ENCODE measurements around the gene HOXA9.

The HOXA9 gene

GRCh38 chr7:27176524-27176845, 11.1 kb upstream of the HOXA9 start:
- Histone ChIP-seq H3K27me3 (ENCODE audit: control insufficient read depth in 5 of 5, insufficient read depth in 4 of 5, low read length in 5 of 5) (peaks cover 0 to 29% (median 9%) of the 10 kb centered on the region in 5 donors), H3K9me3 (ENCODE audit: control insufficient read depth in 5 of 5, low read length in 5 of 5) (no peaks in the 10 kb centered on the region), H3K4me1 (ENCODE audit: control insufficient read depth in 5 of 5, insufficient read depth in 5 of 5, low read length in 5 of 5) (peaks cover 2 to 87% (median 82%) of the 10 kb centered on the region in 5 donors), H3K36me3 (ENCODE audit: control insufficient read depth in 5 of 5, insufficient read depth in 5 of 5, low read length in 5 of 5) (no peaks in the 10 kb centered on the region), H3K27ac (ENCODE audit: low read depth, low read length) (peak overlapping the region; percentile 98), H3K9ac (ENCODE audit: low read length in 5 of 5) (no peak overlapping the region), H3K4me3 (ENCODE audit: low read depth in 1 of 5, low read length in 5 of 5) (peak overlapping the region in 1 of 5 donors; percentile 13)

GRCh38 chr7:27175626-27176523, 10.5 kb upstream of the HOXA9 start:
- H3K9ac ChIP-seq (ENCODE audit: low read length in 5 of 5): peak overlapping the region in 1 of 5 donors; percentile 46
- peak overlapping the region in 3 of 5 donors; percentile 13 to 24 (median 13) for H3K4me3 ChIP-seq (ENCODE audit: low read depth in 1 of 5, low read length in 5 of 5)
- peaks cover 0 to 31% (median 9%) of the 10 kb centered on the region in 5 donors for H3K27me3 ChIP-seq (ENCODE audit: control insufficient read depth in 5 of 5, insufficient read depth in 4 of 5, low read length in 5 of 5)
- H3K27ac ChIP-seq (ENCODE audit: low read depth, low read length): peak overlapping the region; percentile 98
- no peaks in the 10 kb centered on the region for H3K9me3 ChIP-seq (ENCODE audit: control insufficient read depth in 5 of 5, low read length in 5 of 5)
- H3K36me3 ChIP-seq (ENCODE audit: control insufficient read depth in 5 of 5, insufficient read depth in 5 of 5, low read length in 5 of 5): no peaks in the 10 kb centered on the region
- peaks cover 2 to 88% (median 83%) of the 10 kb centered on the region in 5 donors for H3K4me1 ChIP-seq (ENCODE audit: control insufficient read depth in 5 of 5, insufficient read depth in 5 of 5, low read length in 5 of 5)

- H3K4me1 ChIP-seq (ENCODE audit: control insufficient read depth in 5 of 5, insufficient read depth in 5 of 5, low read length in 5 of 5): peaks cover 2 to 91% (median 84%) of the 10 kb centered on the region in 5 donors
- H3K27me3 ChIP-seq (ENCODE audit: control insufficient read depth in 5 of 5, insufficient read depth in 4 of 5, low read length in 5 of 5): peaks cover 0 to 25% (median 12%) of the 10 kb centered on the region in 5 donors
- H3K36me3 ChIP-seq (ENCODE audit: control insufficient read depth in 5 of 5, insufficient read depth in 5 of 5, low read length in 5 of 5): no peaks in the 10 kb centered on the region
- H3K9ac ChIP-seq (ENCODE audit: low read length in 5 of 5): peak overlapping the region in 2 of 5 donors; percentile 52 to 71
- H3K27ac ChIP-seq (ENCODE audit: low read depth, low read length): peak overlapping the region; percentile 98
- H3K4me3 ChIP-seq (ENCODE audit: low read depth in 1 of 5, low read length in 5 of 5): peak overlapping the region in 4 of 5 donors; percentile 4 to 86 (median 78)
- H3K9me3 ChIP-seq (ENCODE audit: control insufficient read depth in 5 of 5, low read length in 5 of 5): no peaks in the 10 kb centered on the region
Observed at GRCh38 chr7:27174874-27175625, 9.7 kb upstream of the HOXA9 start.

- peak within 1 kb of the TSS; percentile 69 to 86 (median 76) for H3K4me3 ChIP-seq (ENCODE audit: low read depth in 1 of 5, low read length in 5 of 5)
- peak within 1 kb of the TSS in 4 of 5 donors; percentile 52 to 72 (median 67) for H3K9ac ChIP-seq (ENCODE audit: low read length in 5 of 5)
- no peaks in the 10 kb centered on the region for H3K36me3 ChIP-seq (ENCODE audit: control insufficient read depth in 5 of 5, insufficient read depth in 5 of 5, low read length in 5 of 5)
- peaks cover 0 to 28% (median 12%) of the 10 kb centered on the region in 5 donors for H3K27me3 ChIP-seq (ENCODE audit: control insufficient read depth in 5 of 5, insufficient read depth in 4 of 5, low read length in 5 of 5)
- H3K4me1 ChIP-seq (ENCODE audit: control insufficient read depth in 5 of 5, insufficient read depth in 5 of 5, low read length in 5 of 5): peaks cover 0 to 90% (median 82%) of the 10 kb centered on the region in 5 donors
- H3K27ac ChIP-seq (ENCODE audit: low read depth, low read length): peak within 1 kb of the TSS; percentile 98
- H3K9me3 ChIP-seq (ENCODE audit: control insufficient read depth in 5 of 5, low read length in 5 of 5): no peaks in the 10 kb centered on the region
Observed at GRCh38 chr7:27173956-27174873, 8.9 kb upstream of the HOXA9 start, which contains the start of gene HOXA10. TSS of gene HOXA10 (minus strand) at chr7:27174320. CDS start at chr7:27174306, 14 bp downstream.

GRCh38 chr7:27173511-27173955, 8.2 kb upstream of the HOXA9 start:
- no peaks in the 10 kb centered on the region for H3K9me3 ChIP-seq (ENCODE audit: control insufficient read depth in 5 of 5, low read length in 5 of 5)
- H3K4me3 ChIP-seq (ENCODE audit: low read depth in 1 of 5, low read length in 5 of 5): peak overlapping the region in 4 of 5 donors; percentile 74 to 86 (median 78)
- peak overlapping the region; percentile 98 for H3K27ac ChIP-seq (ENCODE audit: low read depth, low read length)
- H3K36me3 ChIP-seq (ENCODE audit: control insufficient read depth in 5 of 5, insufficient read depth in 5 of 5, low read length in 5 of 5): no peaks in the 10 kb centered on the region
- H3K9ac ChIP-seq (ENCODE audit: low read length in 5 of 5): peak overlapping the region in 3 of 5 donors; percentile 52 to 72 (median 71)
- H3K27me3 ChIP-seq (ENCODE audit: control insufficient read depth in 5 of 5, insufficient read depth in 4 of 5, low read length in 5 of 5): peaks cover 0 to 30% (median 12%) of the 10 kb centered on the region in 5 donors
- H3K4me1 ChIP-seq (ENCODE audit: control insufficient read depth in 5 of 5, insufficient read depth in 5 of 5, low read length in 5 of 5): peaks cover 0 to 90% (median 84%) of the 10 kb centered on the region in 5 donors

GRCh38 chr7:27172823-27173510, 7.6 kb upstream of the HOXA9 start:
- peak overlapping the region; percentile 69 to 86 (median 76) for H3K4me3 ChIP-seq (ENCODE audit: low read depth in 1 of 5, low read length in 5 of 5)
- H3K36me3 ChIP-seq (ENCODE audit: control insufficient read depth in 5 of 5, insufficient read depth in 5 of 5, low read length in 5 of 5): no peaks in the 10 kb centered on the region
- peak overlapping the region; percentile 52 to 71 (median 63) for H3K9ac ChIP-seq (ENCODE audit: low read length in 5 of 5)
- H3K27me3 ChIP-seq (ENCODE audit: control insufficient read depth in 5 of 5, insufficient read depth in 4 of 5, low read length in 5 of 5): peaks cover 0 to 28% (median 12%) of the 10 kb centered on the region in 5 donors
- peaks cover 0 to 90% (median 87%) of the 10 kb centered on the region in 5 donors for H3K4me1 ChIP-seq (ENCODE audit: control insufficient read depth in 5 of 5, insufficient read depth in 5 of 5, low read length in 5 of 5)
- H3K27ac ChIP-seq (ENCODE audit: low read depth, low read length): peak overlapping the region; percentile 98
- H3K9me3 ChIP-seq (ENCODE audit: control insufficient read depth in 5 of 5, low read length in 5 of 5): no peaks in the 10 kb centered on the region

- Histone ChIP-seq H3K27ac (ENCODE audit: low read depth, low read length) (peak overlapping the region; percentile 98), H3K9me3 (ENCODE audit: control insufficient read depth in 5 of 5, low read length in 5 of 5) (no peaks in the 10 kb centered on the region), H3K36me3 (ENCODE audit: control insufficient read depth in 5 of 5, insufficient read depth in 5 of 5, low read length in 5 of 5) (no peaks in the 10 kb centered on the region), H3K4me3 (ENCODE audit: low read depth in 1 of 5, low read length in 5 of 5) (peak overlapping the region; percentile 69 to 86 (median 76)), H3K27me3 (ENCODE audit: control insufficient read depth in 5 of 5, insufficient read depth in 4 of 5, low read length in 5 of 5) (peaks cover 0 to 28% (median 12%) of the 10 kb centered on the region in 5 donors), H3K9ac (ENCODE audit: low read length in 5 of 5) (peak overlapping the region; percentile 7 to 71 (median 63)), H3K4me1 (ENCODE audit: control insufficient read depth in 5 of 5, insufficient read depth in 5 of 5, low read length in 5 of 5) (peaks cover 0 to 90% (median 87%) of the 10 kb centered on the region in 5 donors)
Observed at GRCh38 chr7:27172315-27172774, 7.0 kb upstream of the HOXA9 start.

GRCh38 chr7:27171637-27172314, 6.4 kb upstream of the HOXA9 start:
- peak overlapping the region; percentile 98 for H3K27ac ChIP-seq (ENCODE audit: low read depth, low read length)
- H3K4me3 ChIP-seq (ENCODE audit: low read depth in 1 of 5, low read length in 5 of 5): peak overlapping the region; percentile 69 to 86 (median 76)
- no peaks in the 10 kb centered on the region for H3K9me3 ChIP-seq (ENCODE audit: control insufficient read depth in 5 of 5, low read length in 5 of 5)
- H3K36me3 ChIP-seq (ENCODE audit: control insufficient read depth in 5 of 5, insufficient read depth in 5 of 5, low read length in 5 of 5): no peaks in the 10 kb centered on the region
- H3K4me1 ChIP-seq (ENCODE audit: control insufficient read depth in 5 of 5, insufficient read depth in 5 of 5, low read length in 5 of 5): peaks cover 0 to 90% (median 87%) of the 10 kb centered on the region in 5 donors
- H3K27me3 ChIP-seq (ENCODE audit: control insufficient read depth in 5 of 5, insufficient read depth in 4 of 5, low read length in 5 of 5): peaks cover 0 to 28% (median 12%) of the 10 kb centered on the region in 5 donors
- peak overlapping the region; percentile 30 to 72 (median 63) for H3K9ac ChIP-seq (ENCODE audit: low read length in 5 of 5)
